Naive thymus-derived CD8-positive, alpha-beta T cell (primary cell): ENCODE measurements around the gene ATP9B. TPM values are rescaled to one million over a fixed set of nuclear protein-coding genes. Genes with fewer than 3 reads are reported as not detected.
"Not testable (repeated sequence)": the region's sequence is repeated elsewhere in the genome, so short reads cannot be mapped to it uniquely, and the experiment has no call there.

ENCODE experiments used
- ATAC-seq, 2 donors: fragments of 150-1000 bp; cut with Tn5 transposase in 1 of 2; sonication (Bioruptor Pico), chemical (Tn5 transposase) in 1 of 2; 1 replicate in 1 of 2; 2 replicates in 1 of 2; pipeline ENCODE4 v1.10.0; 2021; ENCODE audit warnings: mild to moderate bottlenecking in 2 of 2, moderate library complexity in 2 of 2
- POLR2A ChIA-PET: fragments of 350-600 bp; sonication (Branson Sonifier 250); formaldehyde crosslinking; loops from one replicate; lab custom pipeline; 2021; ENCODE audit warnings: antibody characterized with exemption; lab: Charles Lee
- DNase-seq, 10 donors: peaks; one replicate each; pipeline versions ENCODE4 v3.0.0 to v3.0.0-alpha.2; 2020 to 2022
- H3K27ac Mint-ChIP-seq, 10 donors: one replicate each; pipeline ENCODE4 v1.8.0; 2020 to 2022; ENCODE audit warnings: mild to moderate bottlenecking in 10 of 10, mixed read lengths in 10 of 10, moderate library complexity in 4 of 10, inconsistent platforms in 1 of 10
- H3K27me3 Mint-ChIP-seq, 5 donors: one replicate each; pipeline ENCODE4 v1.8.0; 2021 to 2022; ENCODE audit warnings: mixed read lengths in 5 of 5
- H3K36me3 Mint-ChIP-seq, 3 donors: one replicate each; pipeline ENCODE4 v1.8.0; 2020 to 2022; ENCODE audit warnings: mixed read lengths in 3 of 3, mild to moderate bottlenecking in 2 of 3, inconsistent platforms in 1 of 3
- H3K4me1 Mint-ChIP-seq, 4 donors: one replicate each; pipeline ENCODE4 v1.8.0; 2021 to 2022; ENCODE audit warnings: mixed read lengths in 4 of 4
- H3K4me3 Mint-ChIP-seq, 10 donors: one replicate each; pipeline ENCODE4 v1.8.0; 2020 to 2022; ENCODE audit warnings: mild to moderate bottlenecking in 10 of 10, mixed read lengths in 10 of 10, moderate library complexity in 6 of 10, inconsistent platforms in 1 of 10
- H3K9me3 Mint-ChIP-seq, 9 donors: one replicate each; pipeline ENCODE4 v1.8.0; 2020 to 2022; ENCODE audit warnings: mixed read lengths in 9 of 9, mild to moderate bottlenecking in 3 of 9, inconsistent platforms in 1 of 9, moderate library complexity in 1 of 9
- polyA plus RNA-seq, 3 donors: library from polyadenylated mRNA; unstranded; fragments of 300-500 nt; fragmentation: Illumina TruSeq; gene quantifications; one replicate each; pipeline ENCODE4 v1.2.3, GENCODE V29; 2021
- total RNA-seq, 8 experiments: library from RNA in 2 of 8; stranded (reverse) in 2 of 8; gene quantifications; one replicate each; pipeline ENCODE4 v1.2.3 and lab custom pipeline; 2021 to 2026

ATP9B gene
- total and polyA plus RNA-seq, 5 experiments from 2014 or later, result 16.0 to 79.5 (median 18.6) TPM

DNA sequence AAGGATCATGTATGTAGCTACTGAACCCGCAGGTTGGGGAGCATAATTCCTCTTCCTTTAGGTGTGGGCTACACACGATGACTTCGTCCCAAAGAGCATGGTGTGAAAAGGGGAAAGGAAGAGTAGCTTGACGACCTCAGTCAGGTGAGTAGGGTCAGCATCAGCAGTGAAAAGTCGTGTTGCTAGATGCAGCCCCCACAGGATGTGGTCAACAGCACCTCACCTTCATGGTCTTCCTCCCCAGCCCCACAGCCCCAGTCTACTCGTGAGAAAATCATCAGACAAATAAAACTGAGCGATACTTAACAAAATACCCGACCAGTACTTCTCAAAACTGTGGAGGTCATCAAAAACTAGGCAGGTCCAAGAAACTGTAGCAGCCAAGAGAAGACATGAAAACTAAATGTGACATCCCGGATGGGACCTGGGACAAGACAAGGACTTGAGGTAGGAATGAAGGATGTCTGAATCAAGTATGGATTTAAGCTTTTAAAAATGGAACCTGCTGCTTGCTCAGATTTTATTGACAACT lies 249.0 kb downstream of the ATP9B start:
- H3K36me3 Mint-ChIP-seq, result peaks cover 30 to 63% (median 47%) of the 10 kb centered on the region in 3 donors
- peak overlapping the region; percentile 55 to 92 (median 74) for H3K27ac Mint-ChIP-seq
- DNase-seq, result peak in 1 of 10 donors; percentile 5
- H3K9me3 Mint-ChIP-seq, result peaks cover 2 to 28% (median 10%) of the 10 kb centered on the region in 9 donors
- H3K4me3 Mint-ChIP-seq, result peak overlapping the region in 5 of 10 donors; percentile 16 to 58 (median 36)
- POLR2A ChIA-PET, result no interaction called here
- ATAC-seq, result peak in 1 of 2 donors; percentile 45
- H3K4me1 Mint-ChIP-seq, result peaks cover 11 to 32% (median 28%) of the 10 kb centered on the region in 4 donors
- H3K27me3 Mint-ChIP-seq, result no peaks in the 10 kb centered on the region

DNA sequence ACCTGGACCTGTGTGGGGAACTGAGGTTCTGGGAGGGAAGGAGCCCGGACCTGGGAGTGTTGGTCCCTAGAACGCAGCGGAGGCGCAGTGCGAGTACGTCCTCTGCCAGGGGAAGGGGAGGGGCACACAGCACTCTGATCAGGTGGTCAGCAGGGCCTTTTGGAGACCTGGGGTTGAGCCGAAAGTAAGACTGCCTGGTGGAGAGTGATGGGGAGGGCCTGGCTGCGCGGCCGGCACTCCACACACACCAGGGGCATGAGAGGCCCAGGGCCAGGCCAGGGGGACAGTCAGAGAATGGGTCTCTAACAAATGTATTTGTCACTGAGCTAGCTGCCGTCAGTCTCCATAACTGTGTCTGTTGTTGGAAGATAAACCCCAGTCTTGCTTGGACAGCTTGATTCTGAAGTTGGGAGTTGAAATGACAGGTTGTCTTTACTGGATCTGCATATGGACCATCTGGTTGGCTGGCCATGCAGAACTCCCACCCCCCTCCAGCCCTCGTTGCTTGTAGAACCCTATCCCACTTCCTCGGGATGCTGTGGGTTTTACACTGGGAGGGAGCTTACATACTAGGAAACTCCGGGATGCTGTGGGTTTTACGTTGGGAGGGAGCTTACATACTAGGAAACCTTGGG lies 251.1 kb downstream of the ATP9B start:
- H3K9me3 Mint-ChIP-seq, result peaks cover 2 to 16% (median 10%) of the 10 kb centered on the region in 9 donors
- H3K4me3 Mint-ChIP-seq, result no peak overlapping the region
- H3K36me3 Mint-ChIP-seq, result peaks cover 24 to 60% (median 33%) of the 10 kb centered on the region in 3 donors
- peak overlapping the region in 3 of 10 donors; percentile 22 to 84 (median 65) for H3K27ac Mint-ChIP-seq
- H3K27me3 Mint-ChIP-seq, result no peaks in the 10 kb centered on the region
- POLR2A ChIA-PET, result no interaction called here
- no peak for ATAC-seq
- DNase-seq, result no peak
- peaks cover 13 to 32% (median 28%) of the 10 kb centered on the region in 4 donors for H3K4me1 Mint-ChIP-seq

GRCh38 chr18:79321625-79322405 lies 252.6 kb downstream of the ATP9B start:
- H3K27me3 Mint-ChIP-seq, result no peaks in the 10 kb centered on the region
- POLR2A ChIA-PET, result no interaction called here
- H3K36me3 Mint-ChIP-seq, result peaks cover 9 to 47% (median 19%) of the 10 kb centered on the region in 3 donors
- peak overlapping the region in 2 of 10 donors; percentile 41 to 81 for H3K27ac Mint-ChIP-seq
- peaks cover 0 to 5% (median under 1%) of the 10 kb centered on the region in 9 donors for H3K9me3 Mint-ChIP-seq
- no peak overlapping the region for H3K4me3 Mint-ChIP-seq
- H3K4me1 Mint-ChIP-seq, result peaks cover 11 to 32% (median 25%) of the 10 kb centered on the region in 4 donors
- DNase-seq, result no peak
- ATAC-seq, result no peak

DNA sequence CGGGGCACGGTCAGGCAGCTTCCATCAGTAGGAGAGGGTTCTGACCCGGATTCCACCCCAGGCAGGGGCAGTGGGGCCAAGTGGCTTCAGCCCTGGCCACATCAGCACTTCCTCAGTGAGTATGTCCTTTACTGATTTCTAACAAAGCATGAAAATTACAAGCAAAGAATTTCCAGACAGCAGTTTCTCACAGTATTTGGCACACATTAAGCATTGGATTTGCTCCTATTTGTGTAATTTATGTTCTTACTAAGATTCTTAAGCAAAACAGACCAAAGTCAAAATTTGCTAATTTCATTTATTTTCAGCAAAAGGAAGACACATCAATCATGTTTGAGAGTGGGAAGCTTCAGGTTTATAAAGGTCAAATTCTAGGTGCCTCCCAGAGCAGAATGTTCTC lies 253.2 kb downstream of the ATP9B start:
- Mint-ChIP-seq H3K4me1 (peaks cover 12 to 30% (median 26%) of the 10 kb centered on the region in 4 donors), H3K27ac (no peak overlapping the region), H3K4me3 (no peak overlapping the region), H3K27me3 (no peaks in the 10 kb centered on the region), H3K9me3 (peaks cover 0 to 9% (median 0%) of the 10 kb centered on the region in 9 donors), H3K36me3 (peaks cover 9 to 47% (median 22%) of the 10 kb centered on the region in 3 donors)
- DNase-seq (no peak), ATAC-seq (no peak)
- POLR2A ChIA-PET, result no interaction called here

- Mint-ChIP-seq H3K4me1 (peaks cover 5 to 19% (median 16%) of the 10 kb centered on the region in 4 donors), H3K4me3 (no peak overlapping the region), H3K27me3 (no peaks in the 10 kb centered on the region), H3K9me3 (peaks cover 0 to 10% (median 0%) of the 10 kb centered on the region in 9 donors), H3K36me3 (peaks cover 9 to 43% (median 18%) of the 10 kb centered on the region in 3 donors), H3K27ac (no peak overlapping the region)
- DNase-seq (no peak), ATAC-seq (no peak)
- POLR2A ChIA-PET, result no interaction called here
Observed at GRCh38 chr18:79323471-79323870, 254.3 kb downstream of the ATP9B start.

- Mint-ChIP-seq H3K27me3 (no peaks in the 10 kb centered on the region), H3K36me3 (peaks cover 11 to 44% (median 17%) of the 10 kb centered on the region in 3 donors), H3K4me3 (peak overlapping the region in 4 of 10 donors; percentile 31 to 64 (median 48)), H3K4me1 (peaks cover 5 to 11% (median 10%) of the 10 kb centered on the region in 4 donors), H3K27ac (peak overlapping the region; percentile 11 to 94 (median 73)), H3K9me3 (peaks cover 0 to 10% (median 0%) of the 10 kb centered on the region in 9 donors)
- POLR2A ChIA-PET, result no interaction called here
- ATAC-seq, result no peak
- DNase-seq, result no peak
Observed at GRCh38 chr18:79326413-79327198, 257.4 kb downstream of the ATP9B start.

- H3K27ac Mint-ChIP-seq, result peak overlapping the region in 9 of 10 donors; percentile 1 to 94 (median 59)
- no peak for ATAC-seq
- no peak for DNase-seq
- H3K4me1 Mint-ChIP-seq, result peaks cover 5 to 11% (median 10%) of the 10 kb centered on the region in 4 donors
- no peaks in the 10 kb centered on the region for H3K27me3 Mint-ChIP-seq
- H3K4me3 Mint-ChIP-seq, result peak overlapping the region in 3 of 10 donors; percentile 29 to 73 (median 31)
- H3K9me3 Mint-ChIP-seq, result peaks cover 0 to 10% (median 0%) of the 10 kb centered on the region in 9 donors
- POLR2A ChIA-PET, result no interaction called here
- H3K36me3 Mint-ChIP-seq, result peaks cover 4 to 42% (median 12%) of the 10 kb centered on the region in 3 donors
Observed at GRCh38 chr18:79327199-79327721, 258.1 kb downstream of the ATP9B start.

DNA sequence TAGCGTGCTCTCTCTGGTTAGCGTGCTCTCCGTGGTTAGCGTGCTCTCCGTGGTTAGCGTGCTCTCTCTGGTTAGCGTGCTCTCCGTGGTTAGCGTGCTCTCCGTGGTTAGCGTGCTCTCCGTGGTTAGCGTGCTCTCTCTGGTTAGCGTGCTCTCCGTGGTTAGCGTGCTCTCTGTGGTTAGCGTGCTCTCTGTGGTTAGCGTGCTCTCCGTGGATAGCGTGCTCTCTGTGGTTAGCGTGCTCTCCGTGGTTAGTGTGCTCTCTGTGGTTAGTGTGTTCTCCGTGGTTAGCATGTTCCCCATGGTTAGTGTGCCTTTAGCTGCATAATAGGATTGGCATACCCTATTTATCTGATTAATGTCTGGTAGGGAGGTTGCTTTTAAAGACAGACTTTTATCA lies 258.7 kb downstream of the ATP9B start:
- H3K9me3 Mint-ChIP-seq, ATAC-seq, DNase-seq, POLR2A ChIA-PET, H3K27me3 Mint-ChIP-seq: not testable (repeated sequence)
- peaks cover 3 to 46% (median 14%) of the 10 kb centered on the region in 3 donors for H3K36me3 Mint-ChIP-seq
- H3K4me3 Mint-ChIP-seq, result peak overlapping the region in 1 of 10 donors; percentile 73
- peak overlapping the region in 4 of 10 donors; percentile 43 to 86 (median 58) for H3K27ac Mint-ChIP-seq
- peaks cover 5 to 11% (median 10%) of the 10 kb centered on the region in 4 donors for H3K4me1 Mint-ChIP-seq

- H3K36me3 Mint-ChIP-seq, result peaks cover 3 to 50% (median 14%) of the 10 kb centered on the region in 3 donors
- POLR2A ChIA-PET, result no interaction called here
Observed at GRCh38 chr18:79328887-79329286, 259.7 kb downstream of the ATP9B start.

DNA sequence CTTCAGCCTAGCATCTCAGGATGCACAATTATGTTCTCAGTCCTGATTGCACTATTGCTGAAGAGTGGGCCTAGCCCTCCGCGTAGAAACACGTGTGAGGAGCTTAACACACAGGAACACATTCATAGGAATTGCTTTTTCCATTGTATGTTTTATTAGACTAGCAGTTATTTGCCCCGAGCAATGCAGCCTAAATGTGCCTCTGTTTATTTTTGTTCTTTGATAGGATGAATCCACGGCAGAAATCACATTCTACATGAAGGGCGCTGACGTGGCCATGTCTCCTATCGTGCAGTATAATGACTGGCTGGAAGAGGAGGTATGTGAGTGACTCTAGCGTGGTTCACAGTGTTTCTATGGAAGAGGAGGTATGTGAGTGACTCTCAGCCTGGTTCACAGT lies 260.6 kb downstream of the ATP9B start:
- peaks cover 3 to 49% (median 10%) of the 10 kb centered on the region in 3 donors for H3K36me3 Mint-ChIP-seq
- no peaks in the 10 kb centered on the region for H3K27me3 Mint-ChIP-seq
- POLR2A ChIA-PET, result no interaction called here
- peaks cover 6 to 11% (median 10%) of the 10 kb centered on the region in 4 donors for H3K4me1 Mint-ChIP-seq
- ATAC-seq (no peak), DNase-seq (no peak)
- H3K4me3 Mint-ChIP-seq, result no peak overlapping the region
- peaks cover 0 to 10% (median 0%) of the 10 kb centered on the region in 9 donors for H3K9me3 Mint-ChIP-seq
- no peak overlapping the region for H3K27ac Mint-ChIP-seq

More at GRCh38 chr18:79328887-79329286, 259.7 kb downstream of the ATP9B start:
- no peaks in the 10 kb centered on the region for H3K27me3 Mint-ChIP-seq
- ATAC-seq (no peak), DNase-seq (no peak)
- H3K4me1 Mint-ChIP-seq, result peaks cover 6 to 11% (median 10%) of the 10 kb centered on the region in 4 donors
- peaks cover 0 to 10% (median 0%) of the 10 kb centered on the region in 9 donors for H3K9me3 Mint-ChIP-seq
- H3K4me3 Mint-ChIP-seq, result no peak overlapping the region
- no peak overlapping the region for H3K27ac Mint-ChIP-seq

DNA sequence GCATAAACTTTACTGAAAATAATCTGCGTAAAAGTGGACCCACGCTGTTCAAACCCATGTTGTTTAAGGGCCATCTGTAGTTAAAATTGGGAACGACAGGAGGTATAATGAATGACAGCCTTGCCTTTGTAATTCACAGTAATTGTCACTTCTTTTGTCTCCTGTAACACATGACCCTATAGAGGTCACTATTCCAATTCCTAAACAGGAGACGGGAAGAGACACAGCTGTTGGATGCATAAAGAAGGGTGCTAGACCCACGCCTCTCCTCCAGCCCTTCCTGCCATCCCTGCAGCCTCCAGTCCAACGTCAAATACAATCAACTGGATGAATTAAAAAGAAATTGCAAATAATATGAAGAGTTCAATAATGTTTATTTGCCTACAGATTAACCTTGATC lies 263.5 kb downstream of the ATP9B start:
- POLR2A ChIA-PET, result no interaction called here
- DNase-seq (no peak), ATAC-seq (no peak)
- Mint-ChIP-seq H3K27me3 (no peaks in the 10 kb centered on the region), H3K36me3 (peaks cover 3 to 70% (median 20%) of the 10 kb centered on the region in 3 donors), H3K9me3 (no peaks in the 10 kb centered on the region), H3K27ac (peak overlapping the region in 1 of 10 donors; percentile 49), H3K4me1 (peaks cover 0 to 5% (median under 1%) of the 10 kb centered on the region in 4 donors), H3K4me3 (no peak overlapping the region)
